ENCODE results near the gene CEP85L. TPM values are rescaled to one million over a fixed set of nuclear protein-coding genes. Genes with fewer than 3 reads are reported as not detected.

CEP85L gene
- total and polyA plus RNA-seq, 2 of the 13 experiments (the other 11 are each of a cell fraction or from before 2014, with no cell fraction given) = 0.44 to 1.7 TPM

DNA sequence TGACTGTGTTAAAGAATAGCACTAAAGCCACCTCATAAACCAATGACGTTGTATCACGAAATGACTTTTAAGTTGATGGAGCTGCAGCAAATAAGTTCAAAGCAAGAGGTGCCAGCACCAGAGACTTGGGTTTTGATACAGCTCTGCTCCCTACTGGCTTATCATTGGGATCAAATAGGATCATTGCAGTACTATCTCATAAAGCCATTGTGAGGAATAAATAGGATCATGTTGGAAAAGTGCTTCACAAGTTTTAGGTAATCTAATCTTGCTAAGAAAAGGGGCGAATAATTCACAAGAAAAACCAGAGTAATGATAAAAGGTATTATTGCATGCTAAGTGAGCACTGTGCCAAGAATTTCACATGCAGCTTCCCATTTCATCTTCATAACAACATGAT, 10.4 kb upstream of the CEP85L start:
- H3K79me2 ChIP-seq (ENCODE audit: insufficient read depth, low read length) = no peaks in the 10 kb centered on the region
- H3K4me2 ChIP-seq (ENCODE audit: low read depth, low read length) = no peak overlapping the region
- BruUV-seq (replicated peaks) = no TSS peak
- 40% methylated on average over 3 of the region's 3 CpGs for WGBS (ENCODE audit: low lambda C conversion rate)
- no peak overlapping the region for H2AFZ ChIP-seq (ENCODE audit: low read length)
- intact Hi-C loops (cut with micrococcal nuclease; ENCODE audit: unreplicated experiment) (no loop called here), in situ Hi-C loops (cut with HindIII; ENCODE audit: extremely low pct_ligation_motif_present, low pct_unique_long_range_greater_than_20kb) (no loop called here)
- H3K4me1 ChIP-seq (ENCODE audit: insufficient read depth, low read length) = no peaks in the 10 kb centered on the region
- no peaks in the 10 kb centered on the region for H3K9me3 ChIP-seq (ENCODE audit: low read length)
- ChIA-PET CTCF (ENCODE audit: low intra/inter-chr PET ratio, low total read pairs) (no interaction called here), POLR2A (no interaction called here)
- H3K36me3 ChIP-seq (replicated peaks in 1 of 2; ENCODE audit: control insufficient read depth in 1 of 2, insufficient read depth in 2 of 2, low read length in 2 of 2) = no peaks in the 10 kb centered on the region
- FAIRE-seq (no peak), ATAC-seq (no peak), DNase-seq (ENCODE audit: low spot score) (no peak)
- no peak overlapping the region for H3K27ac ChIP-seq (ENCODE audit: extremely low read length, insufficient read depth, low read length)
- peaks cover 0 to 14% of the 10 kb centered on the region in 2 experiments; a peak in 2 of 5 replicates for H3K27me3 ChIP-seq (ENCODE audit: control insufficient read depth in 1 of 2, insufficient read depth in 2 of 2, low read length in 2 of 2)
- no peak overlapping the region for H3K9ac ChIP-seq (ENCODE audit: insufficient read depth, low read depth, low read length)
- H4K20me1 ChIP-seq (ENCODE audit: insufficient read depth, low read length) = no peaks in the 10 kb centered on the region
- TF ChIP-seq RFXAP (CRISPR knock-in tag; IDR thresholded peaks at IDR 0.05; ENCODE audit: borderline replicate concordance) (no peak), ZNF547 (CRISPR knock-in tag; IDR thresholded peaks at IDR 0.05) (no peak), AGO2 (optimal IDR thresholded peaks at IDR 0.05; ENCODE audit: low read depth, low read length) (no peak), ZFP90 (CRISPR knock-in tag; IDR thresholded peaks at IDR 0.05; ENCODE audit: borderline replicate concordance) (no peak), HNF4G (IDR thresholded peaks at IDR 0.05; ENCODE audit: borderline replicate concordance, low read depth, low read length) (no peak), HNF4G (CRISPR knock-in tag; IDR thresholded peaks at IDR 0.05; ENCODE audit: borderline replicate concordance, low read depth) (no peak)
- TF ChIP-seq, protein P1, sequence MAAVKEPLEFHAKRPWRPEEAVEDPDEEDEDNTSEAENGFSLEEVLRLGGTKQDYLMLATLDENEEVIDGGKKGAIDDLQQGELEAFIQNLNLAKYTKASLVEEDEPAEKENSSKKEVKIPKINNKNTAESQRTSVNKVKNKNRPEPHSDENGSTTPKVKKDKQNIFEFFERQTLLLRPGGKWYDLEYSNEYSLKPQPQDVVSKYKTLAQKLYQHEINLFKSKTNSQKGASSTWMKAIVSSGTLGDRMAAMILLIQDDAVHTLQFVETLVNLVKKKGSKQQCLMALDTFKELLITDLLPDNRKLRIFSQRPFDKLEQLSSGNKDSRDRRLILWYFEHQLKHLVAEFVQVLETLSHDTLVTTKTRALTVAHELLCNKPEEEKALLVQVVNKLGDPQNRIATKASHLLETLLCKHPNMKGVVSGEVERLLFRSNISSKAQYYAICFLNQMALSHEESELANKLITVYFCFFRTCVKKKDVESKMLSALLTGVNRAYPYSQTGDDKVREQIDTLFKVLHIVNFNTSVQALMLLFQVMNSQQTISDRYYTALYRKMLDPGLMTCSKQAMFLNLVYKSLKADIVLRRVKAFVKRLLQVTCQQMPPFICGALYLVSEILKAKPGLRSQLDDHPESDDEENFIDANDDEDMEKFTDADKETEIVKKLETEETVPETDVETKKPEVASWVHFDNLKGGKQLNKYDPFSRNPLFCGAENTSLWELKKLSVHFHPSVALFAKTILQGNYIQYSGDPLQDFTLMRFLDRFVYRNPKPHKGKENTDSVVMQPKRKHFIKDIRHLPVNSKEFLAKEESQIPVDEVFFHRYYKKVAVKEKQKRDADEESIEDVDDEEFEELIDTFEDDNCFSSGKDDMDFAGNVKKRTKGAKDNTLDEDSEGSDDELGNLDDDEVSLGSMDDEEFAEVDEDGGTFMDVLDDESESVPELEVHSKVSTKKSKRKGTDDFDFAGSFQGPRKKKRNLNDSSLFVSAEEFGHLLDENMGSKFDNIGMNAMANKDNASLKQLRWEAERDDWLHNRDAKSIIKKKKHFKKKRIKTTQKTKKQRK (IDR thresholded peaks at IDR 0.05; ENCODE audit: low read length) = no peak
- TF ChIP-seq, protein P2, sequence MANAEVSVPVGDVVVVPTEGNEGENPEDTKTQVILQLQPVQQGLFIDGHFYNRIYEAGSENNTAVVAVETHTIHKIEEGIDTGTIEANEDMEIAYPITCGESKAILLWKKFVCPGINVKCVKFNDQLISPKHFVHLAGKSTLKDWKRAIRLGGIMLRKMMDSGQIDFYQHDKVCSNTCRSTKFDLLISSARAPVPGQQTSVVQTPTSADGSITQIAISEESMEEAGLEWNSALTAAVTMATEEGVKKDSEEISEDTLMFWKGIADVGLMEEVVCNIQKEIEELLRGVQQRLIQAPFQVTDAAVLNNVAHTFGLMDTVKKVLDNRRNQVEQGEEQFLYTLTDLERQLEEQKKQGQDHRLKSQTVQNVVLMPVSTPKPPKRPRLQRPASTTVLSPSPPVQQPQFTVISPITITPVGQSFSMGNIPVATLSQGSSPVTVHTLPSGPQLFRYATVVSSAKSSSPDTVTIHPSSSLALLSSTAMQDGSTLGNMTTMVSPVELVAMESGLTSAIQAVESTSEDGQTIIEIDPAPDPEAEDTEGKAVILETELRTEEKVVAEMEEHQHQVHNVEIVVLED (CRISPR knock-in tag; IDR thresholded peaks at IDR 0.05; ENCODE audit: borderline replicate concordance) = no peak
- no peak overlapping the region for H3K4me3 ChIP-seq (replicated peaks in 1 of 3; ENCODE audit: insufficient read depth in 1 of 3, low read depth in 2 of 3, low read length in 3 of 3)

All from HepG2 (cell line).